Body of pancreas (tissue), 4 donors: ENCODE data around the gene STOML1. TPM values are rescaled to one million over a fixed set of nuclear protein-coding genes. Genes with fewer than 3 reads are reported as not detected.
"Not testable (repeated sequence)": the region's sequence is repeated elsewhere in the genome, so short reads cannot be mapped to it uniquely, and the experiment has no call there.

Source experiments
- ATAC-seq: fragments of 150-250 bp; one replicate; pipeline ENCODE4 v1.9.1; 2016
- DNase-seq, 4 donors: peaks; one replicate each; pipeline ENCODE4 v3.0.0-alpha.2; 2019
- H3K27ac ChIP-seq, 4 donors: fragments of 200-600 bp; sonication (generic); 1 replicate in 3 of 4; 2 replicates in 1 of 4; pipeline versions ENCODE4 v1.5.1 to v1.6.1; 2016 to 2019; ENCODE audit warnings: mild to moderate bottlenecking in 1 of 4, mixed read lengths in 1 of 4, moderate library complexity in 1 of 4
- H3K27me3 ChIP-seq, 2 donors: fragments of 200-600 bp; sonication (generic); one replicate each; pipeline ENCODE4 v1.6.0; 2016; ENCODE audit warnings: mild to moderate bottlenecking in 1 of 2
- H3K36me3 ChIP-seq, 2 donors: fragments of 200-600 bp; sonication (generic); replicated peaks in 1 of 2; 2 replicates each; pipeline ENCODE4 v1.5.1; 2016; ENCODE audit warnings: low read depth in 2 of 2; ENCODE audit not compliant: insufficient read depth in 1 of 2
- H3K4me1 ChIP-seq: fragments of 200-600 bp; sonication (generic); one replicate; pipeline ENCODE4 v1.6.0; 2016
- H3K4me3 ChIP-seq, 2 donors: fragments of 200-600 bp; sonication (generic); 1 replicate in 1 of 2; 2 replicates in 1 of 2; pipeline ENCODE4 v1.5.1; 2016 to 2019
- H3K9me3 ChIP-seq, 3 donors: fragments of 200-600 bp; sonication (generic); 1 replicate in 2 of 3; 2 replicates in 1 of 3; pipeline ENCODE4 v1.5.1; 2016
- POLR2A ChIP-seq, 3 donors: fragments of 450-650 bp; IDR thresholded peaks; one replicate each; pipeline ENCODE4 v1.6.1; 2016; ENCODE audit warnings: antibody characterized with exemption in 3 of 3, mild to moderate bottlenecking in 2 of 3
- WGBS, 2 donors: methylation state at CpG; one replicate each; pipeline ENCODE4 v1.1.5; 2017; 5-methylcytosine and 5-hydroxymethylcytosine counted together
- intact Hi-C: fragments of 100-400 bp; cut with DNase I; formaldehyde crosslinking; loops from one replicate; pipeline ENCODE4 v1.15.1; 2023
- total RNA-seq, 2 donors: library from RNA; depleted of rRNA; stranded (reverse); fragments of >200 nt; gene quantifications; one replicate each; pipeline ENCODE4 v1.1.0, GENCODE V29; 2016
- TF ChIP-seq, protein P1 (sequence below), 7 experiments: fragments of 450-650 bp in 4 of 7; fragments of 200-600 bp in 3 of 7; sonication (generic) in 3 of 7; IDR thresholded peaks; one replicate each; pipeline ENCODE4 v1.5.1; 2016 to 2019; ENCODE audit warnings: antibody characterized with exemption in 7 of 7

Gene STOML1
- total RNA-seq, 2 donors from 2014 or later, result 6.0 to 10.2 TPM

DNA sequence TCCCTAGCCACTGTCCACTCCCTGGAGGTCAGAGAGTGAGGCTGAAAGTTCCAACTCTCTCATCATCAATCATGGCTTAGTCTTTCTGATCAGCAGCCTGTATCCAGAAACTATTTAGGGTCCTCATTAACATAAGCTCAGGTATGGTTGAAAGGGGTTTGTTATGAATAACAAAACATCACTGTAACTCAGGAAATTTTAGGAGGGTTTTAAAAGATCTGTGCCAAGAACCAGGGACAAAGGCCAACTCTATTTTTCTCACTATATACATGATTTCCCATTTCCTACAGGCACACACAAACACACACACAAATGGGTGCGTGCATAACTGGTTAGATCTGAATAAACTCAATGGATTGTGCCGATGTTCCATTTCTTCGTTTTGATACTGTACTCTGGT, 23.6 kb downstream of the STOML1 start:
- intact Hi-C loops, result no loop called here
- H3K36me3 ChIP-seq, result no peaks in the 10 kb centered on the region
- TF ChIP-seq POLR2A (IDR thresholded peaks at IDR 0.05), result no peak
- TF ChIP-seq, protein P1, sequence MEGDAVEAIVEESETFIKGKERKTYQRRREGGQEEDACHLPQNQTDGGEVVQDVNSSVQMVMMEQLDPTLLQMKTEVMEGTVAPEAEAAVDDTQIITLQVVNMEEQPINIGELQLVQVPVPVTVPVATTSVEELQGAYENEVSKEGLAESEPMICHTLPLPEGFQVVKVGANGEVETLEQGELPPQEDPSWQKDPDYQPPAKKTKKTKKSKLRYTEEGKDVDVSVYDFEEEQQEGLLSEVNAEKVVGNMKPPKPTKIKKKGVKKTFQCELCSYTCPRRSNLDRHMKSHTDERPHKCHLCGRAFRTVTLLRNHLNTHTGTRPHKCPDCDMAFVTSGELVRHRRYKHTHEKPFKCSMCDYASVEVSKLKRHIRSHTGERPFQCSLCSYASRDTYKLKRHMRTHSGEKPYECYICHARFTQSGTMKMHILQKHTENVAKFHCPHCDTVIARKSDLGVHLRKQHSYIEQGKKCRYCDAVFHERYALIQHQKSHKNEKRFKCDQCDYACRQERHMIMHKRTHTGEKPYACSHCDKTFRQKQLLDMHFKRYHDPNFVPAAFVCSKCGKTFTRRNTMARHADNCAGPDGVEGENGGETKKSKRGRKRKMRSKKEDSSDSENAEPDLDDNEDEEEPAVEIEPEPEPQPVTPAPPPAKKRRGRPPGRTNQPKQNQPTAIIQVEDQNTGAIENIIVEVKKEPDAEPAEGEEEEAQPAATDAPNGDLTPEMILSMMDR (IDR thresholded peaks at IDR 0.05), result no peak
- ATAC-seq (no peak), DNase-seq (no peak)
- no peaks in the 10 kb centered on the region for H3K9me3 ChIP-seq
- H3K4me3 ChIP-seq, result no peak overlapping the region
- H3K4me1 ChIP-seq, result peaks cover 17% of the 10 kb centered on the region
- no peak overlapping the region for H3K27ac ChIP-seq
- H3K27me3 ChIP-seq, result peaks cover 0 to 5% of the 10 kb centered on the region in 2 donors
- 68 to 77% methylated on average over 3 of the region's 3 CpGs for WGBS, 2 donors

DNA sequence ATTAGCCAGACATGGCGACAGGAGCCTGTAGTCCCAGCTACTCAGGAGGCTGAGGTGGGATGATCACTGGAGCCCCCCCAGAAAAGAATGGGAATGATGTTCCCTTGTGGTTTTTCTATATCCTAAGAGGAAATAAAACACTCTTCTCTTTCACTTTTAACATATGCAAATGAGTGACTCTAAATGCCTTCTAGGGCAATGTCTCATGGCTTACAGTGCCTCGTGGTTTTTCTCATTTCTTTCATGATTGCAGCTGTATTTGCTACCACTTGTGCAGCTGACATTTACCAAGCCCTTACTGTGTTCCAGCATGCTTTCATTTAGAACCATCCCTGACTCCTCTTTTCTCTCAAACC, 26.4 kb downstream of the STOML1 start:
- WGBS, 2 donors, result 19 to 41% methylated on average over 2 of the region's 2 CpGs

DNA sequence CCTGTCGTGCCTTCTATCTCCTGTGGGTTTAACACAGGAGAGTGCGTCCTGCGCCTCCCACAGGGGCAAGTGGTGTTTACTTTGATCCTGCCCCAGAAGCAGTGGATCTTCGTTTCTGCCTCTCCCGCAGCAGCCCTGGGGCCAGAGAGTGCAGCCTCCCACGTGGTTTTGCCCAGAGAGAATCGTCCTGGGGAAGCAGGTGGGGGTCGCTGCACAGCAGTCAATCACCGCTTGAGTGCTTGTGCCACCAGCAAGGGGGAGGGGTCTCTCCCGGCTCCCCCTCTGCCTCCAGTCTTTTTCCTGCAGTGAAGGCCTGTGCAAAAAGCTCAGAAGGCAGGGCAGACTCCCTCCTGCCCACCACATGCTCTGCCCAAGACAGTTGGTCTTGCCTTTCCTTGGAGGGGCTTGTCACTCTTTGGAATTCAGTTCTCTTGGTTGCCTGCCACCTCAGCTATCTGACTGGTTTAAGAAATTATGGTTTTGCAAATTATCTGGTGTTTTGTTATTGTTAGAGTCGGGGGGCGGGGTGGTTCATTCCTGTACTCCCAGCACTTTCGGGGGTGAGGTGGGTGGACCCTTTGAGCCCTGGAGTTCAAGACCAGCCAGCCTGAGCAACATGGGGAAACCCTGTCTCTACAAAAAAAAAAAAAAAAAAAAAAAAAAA, 26.9 kb downstream of the STOML1 start:
- intact Hi-C loops, result no loop called here
- Histone ChIP-seq H3K27me3 (peaks cover 0 to 5% of the 10 kb centered on the region in 2 donors), H3K36me3 (no peaks in the 10 kb centered on the region), H3K4me1 (peaks cover 6% of the 10 kb centered on the region), H3K9me3 (no peaks in the 10 kb centered on the region), H3K4me3 (no peak overlapping the region), H3K27ac (no peak overlapping the region)
- 19 to 29% methylated on average over 7 to 13 of the region's 13 CpGs for WGBS, 2 donors
- no peak for ATAC-seq
- no peak for DNase-seq
- TF ChIP-seq POLR2A (IDR thresholded peaks at IDR 0.05), result no peak
- TF ChIP-seq, protein P1 (IDR thresholded peaks at IDR 0.05), result peak in 1 of 7 experiments; percentile 1

More for the DNA sequence above, 26.4 kb downstream of the STOML1 start:
- no peak for TF ChIP-seq POLR2A (IDR thresholded peaks at IDR 0.05)
- TF ChIP-seq, protein P1 (IDR thresholded peaks at IDR 0.05), result no peak
- peaks cover 6% of the 10 kb centered on the region for H3K4me1 ChIP-seq
- intact Hi-C loops, result no loop called here
- H3K9me3 ChIP-seq, result no peaks in the 10 kb centered on the region
- peaks cover 0 to 5% of the 10 kb centered on the region in 2 donors for H3K27me3 ChIP-seq
- no peak overlapping the region for H3K27ac ChIP-seq
- H3K36me3 ChIP-seq, result no peaks in the 10 kb centered on the region
- ATAC-seq (no peak), DNase-seq (no peak)
- no peak overlapping the region for H3K4me3 ChIP-seq

DNA sequence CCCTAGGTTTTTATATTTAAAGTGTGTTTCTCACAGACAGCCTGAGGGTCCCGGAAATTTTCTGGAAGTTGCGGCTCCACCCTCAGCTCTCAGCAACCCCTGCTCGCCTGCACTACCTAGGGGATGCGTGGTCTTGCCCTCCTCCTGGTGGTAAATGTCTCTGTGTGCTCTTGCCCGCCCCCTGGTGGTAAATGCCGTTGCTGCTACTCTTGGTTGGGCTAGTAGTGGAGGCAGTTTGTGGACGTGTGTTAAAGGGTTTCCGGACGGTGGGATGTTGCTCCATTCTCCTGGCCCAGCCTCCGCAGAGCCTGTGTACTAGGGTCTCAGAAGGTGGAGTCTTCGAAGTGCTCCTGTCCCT, 27.4 kb downstream of the STOML1 start:
- H3K36me3 ChIP-seq, result no peaks in the 10 kb centered on the region
- no peak overlapping the region for H3K27ac ChIP-seq
- peaks cover 0 to 5% of the 10 kb centered on the region in 2 donors for H3K27me3 ChIP-seq
- intact Hi-C loops, result no loop called here
- DNase-seq (peak; percentile 77 to 88 (median 84)), ATAC-seq (peak; percentile 88)
- TF ChIP-seq, protein P1 (IDR thresholded peaks at IDR 0.05), result peak; percentile 84 to 97 (median 94)
- TF ChIP-seq POLR2A (IDR thresholded peaks at IDR 0.05), result no peak
- no peaks in the 10 kb centered on the region for H3K9me3 ChIP-seq
- 5 to 6% methylated on average over 11 of the region's 11 CpGs for WGBS, 2 donors
- no peak overlapping the region for H3K4me3 ChIP-seq
- peaks cover 6% of the 10 kb centered on the region for H3K4me1 ChIP-seq

DNA sequence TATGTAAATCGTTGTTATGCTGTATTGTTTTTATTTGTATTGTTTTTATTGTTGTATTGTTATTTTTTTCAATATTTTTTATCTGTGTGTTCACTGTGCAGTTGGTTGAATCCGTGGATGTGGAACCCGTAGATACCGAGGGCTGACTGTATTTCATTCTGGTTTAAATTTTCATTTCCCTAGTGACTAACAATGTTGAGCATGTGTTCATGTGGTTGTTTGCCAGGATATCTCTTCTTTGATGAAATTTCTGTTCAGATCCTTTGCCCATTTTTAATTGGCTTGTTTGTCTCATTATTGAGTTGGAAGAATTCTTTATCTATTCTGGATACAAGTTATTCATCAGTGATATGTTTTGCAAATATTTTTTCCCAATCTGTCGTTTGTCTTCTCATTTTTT, 29.7 kb downstream of the STOML1 start:
- no peak for ATAC-seq
- TF ChIP-seq, protein P1 (IDR thresholded peaks at IDR 0.05), result no peak
- no peak for TF ChIP-seq POLR2A (IDR thresholded peaks at IDR 0.05)
- H3K36me3 ChIP-seq, result no peaks in the 10 kb centered on the region
- peaks cover 0 to 5% of the 10 kb centered on the region in 2 donors for H3K27me3 ChIP-seq
- intact Hi-C loops, result no loop called here
- DNase-seq, result no peak
- no peaks in the 10 kb centered on the region for H3K9me3 ChIP-seq
- H3K4me1 ChIP-seq, result peaks cover 6% of the 10 kb centered on the region
- H3K27ac ChIP-seq, result no peak overlapping the region
- H3K4me3 ChIP-seq, result no peak overlapping the region
- 63 to 66% methylated on average over 5 of the region's 5 CpGs for WGBS, 2 donors

DNA sequence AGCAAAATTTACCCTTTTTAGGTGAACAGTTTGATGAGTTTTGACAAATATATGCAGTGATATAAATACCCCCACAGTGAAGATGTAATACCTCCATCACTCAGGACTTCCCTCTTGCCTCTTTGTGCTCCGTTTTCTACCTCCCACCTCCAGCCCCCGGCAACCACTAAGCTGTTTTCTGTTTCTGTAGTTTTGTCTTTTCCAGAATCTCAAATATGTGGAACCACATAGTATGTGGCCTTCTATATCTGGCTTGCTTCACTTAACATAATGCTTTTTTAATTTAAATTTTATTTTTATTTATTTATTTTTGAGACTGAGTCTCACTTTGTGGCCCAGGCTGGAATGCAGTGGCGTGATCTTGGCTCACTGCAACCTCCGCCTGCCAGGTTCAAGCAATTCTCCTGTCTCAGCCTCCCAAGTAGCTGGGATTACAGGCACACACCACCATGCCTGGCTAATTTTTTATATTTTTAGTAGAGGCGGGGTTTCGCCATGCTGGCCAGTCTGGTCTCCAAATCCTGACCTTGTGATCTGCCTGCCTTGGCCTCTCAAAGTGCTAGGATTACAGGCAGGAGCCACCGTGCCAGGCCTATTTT, 31.5 kb downstream of the STOML1 start:
- 82 to 89% methylated on average over 7 of the region's 7 CpGs for WGBS, 2 donors
- H3K4me3 ChIP-seq, H3K4me1 ChIP-seq, H3K36me3 ChIP-seq, H3K27me3 ChIP-seq, ATAC-seq, DNase-seq, intact Hi-C loops, H3K9me3 ChIP-seq, H3K27ac ChIP-seq: not testable (repeated sequence)
